ENCODE results near the gene OLIG1. TPM values are rescaled to one million over a fixed set of nuclear protein-coding genes. Genes with fewer than 3 reads are reported as not detected.

Gene OLIG1
- total and polyA plus RNA-seq, 2 of the 4 experiments (the other 2 are of a cell fraction) = not detected

DNA sequence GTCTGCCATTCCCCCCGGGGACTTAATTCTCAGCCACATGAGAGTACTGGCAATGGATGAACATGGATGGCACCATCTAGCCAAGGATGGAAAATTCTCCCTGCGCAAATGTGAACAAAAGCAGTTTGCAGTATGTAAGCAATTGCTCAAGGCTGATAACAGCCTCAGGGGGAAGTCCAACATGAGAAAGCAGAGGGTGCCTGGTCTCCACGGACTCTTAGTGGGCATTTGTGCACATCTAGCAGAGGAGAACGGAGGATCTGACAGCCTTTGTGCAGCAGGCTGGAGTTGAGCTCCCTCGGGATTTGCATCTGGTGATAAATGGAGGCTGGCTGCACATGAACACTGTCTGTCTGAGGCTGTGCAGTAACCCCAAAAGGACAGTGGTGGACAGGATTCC lies 13.9 kb upstream of the OLIG1 start:
- Histone ChIP-seq H4K8ac (ENCODE audit: low read depth in 2 of 2, low read length in 2 of 2) (no peak overlapping the region), H3K56ac (ENCODE audit: extremely low read depth, insufficient read depth, low read length) (no peak overlapping the region), H3K79me1 (ENCODE audit: low read depth in 1 of 2, low read length in 2 of 2) (no peaks in the 10 kb centered on the region), H2AK9ac (replicated peaks; ENCODE audit: low read depth, low read length, poor library complexity) (no peak overlapping the region), H3K9me1 (ENCODE audit: insufficient read depth, low read length) (no peaks in the 10 kb centered on the region), H2BK120ac (ENCODE audit: low read depth, low read length) (no peak overlapping the region), H2BK15ac (ENCODE audit: low read depth, low read length) (no peak overlapping the region), H4K5ac (ENCODE audit: low read depth, low read length) (no peak overlapping the region), H2AFZ (replicated peaks; ENCODE audit: low read length, poor library complexity) (no peak overlapping the region), H3K36me3 (ENCODE audit: control insufficient read depth, insufficient read depth, low read length) (no peaks in the 10 kb centered on the region), H3K27me3 (ENCODE audit: control insufficient read depth, insufficient read depth, low read length) (peaks cover 53% of the 10 kb centered on the region), H4K20me1 (ENCODE audit: insufficient read depth, low read length) (no peaks in the 10 kb centered on the region), H2BK20ac (ENCODE audit: low read depth, low read length) (no peak overlapping the region), H3K4ac (ENCODE audit: low read depth, low read length) (no peak overlapping the region), H4K91ac (ENCODE audit: insufficient read depth, low read depth, low read length) (no peak overlapping the region), H3K4me1 (ENCODE audit: control insufficient read depth, insufficient read depth, low read length) (no peaks in the 10 kb centered on the region), H3K4me2 (ENCODE audit: low read depth, low read length) (no peak overlapping the region), H3K4me3 (ENCODE audit: insufficient read depth, low read depth, low read length) (no peak overlapping the region), H2AK5ac (ENCODE audit: low read depth, low read length) (no peak overlapping the region), H3K9ac (ENCODE audit: low read depth, low read length) (no peak overlapping the region), H2BK5ac (ENCODE audit: low read depth, low read length, poor library complexity, severe bottlenecking) (no peak overlapping the region), H3K18ac (ENCODE audit: low read depth, low read length) (no peak overlapping the region), H3K23ac (ENCODE audit: low read depth, low read length) (no peak overlapping the region), H3K27ac (ENCODE audit: insufficient read depth, low read length) (no peak overlapping the region), H3K14ac (replicated peaks; ENCODE audit: low read depth, low read length) (no peak overlapping the region), H3K9me3 (ENCODE audit: control insufficient read depth, insufficient read depth, low read length) (no peaks in the 10 kb centered on the region)
- WGBS, 2 experiments (ENCODE audit: extremely low coverage in 2 of 2, insufficient read length in 1 of 2) = 47% methylated on average over 3 of the region's 5 CpGs; no CpG with 5 or more reads in 1 of the 2 experiments
- POLR2A ChIA-PET (ENCODE audit: unreplicated experiment) = no interaction called here
- CTCF ChIA-PET = no interaction called here
- dilution Hi-C loops (cut with HindIII; ENCODE audit: low sequenced_read_pairs, unreplicated experiment) (no loop called here), intact Hi-C loops (cut with micrococcal nuclease) (no loop called here), in situ Hi-C loops (cut with MboI; ENCODE audit: low sequenced_read_pairs) (no loop called here)
- ATAC-seq (ENCODE audit: low read depth) = no peak
- BruUV-seq (replicated peaks) = no TSS peak
- DNase-seq = no peak
- TF ChIP-seq, protein P1, sequence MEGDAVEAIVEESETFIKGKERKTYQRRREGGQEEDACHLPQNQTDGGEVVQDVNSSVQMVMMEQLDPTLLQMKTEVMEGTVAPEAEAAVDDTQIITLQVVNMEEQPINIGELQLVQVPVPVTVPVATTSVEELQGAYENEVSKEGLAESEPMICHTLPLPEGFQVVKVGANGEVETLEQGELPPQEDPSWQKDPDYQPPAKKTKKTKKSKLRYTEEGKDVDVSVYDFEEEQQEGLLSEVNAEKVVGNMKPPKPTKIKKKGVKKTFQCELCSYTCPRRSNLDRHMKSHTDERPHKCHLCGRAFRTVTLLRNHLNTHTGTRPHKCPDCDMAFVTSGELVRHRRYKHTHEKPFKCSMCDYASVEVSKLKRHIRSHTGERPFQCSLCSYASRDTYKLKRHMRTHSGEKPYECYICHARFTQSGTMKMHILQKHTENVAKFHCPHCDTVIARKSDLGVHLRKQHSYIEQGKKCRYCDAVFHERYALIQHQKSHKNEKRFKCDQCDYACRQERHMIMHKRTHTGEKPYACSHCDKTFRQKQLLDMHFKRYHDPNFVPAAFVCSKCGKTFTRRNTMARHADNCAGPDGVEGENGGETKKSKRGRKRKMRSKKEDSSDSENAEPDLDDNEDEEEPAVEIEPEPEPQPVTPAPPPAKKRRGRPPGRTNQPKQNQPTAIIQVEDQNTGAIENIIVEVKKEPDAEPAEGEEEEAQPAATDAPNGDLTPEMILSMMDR (conservative IDR thresholded peaks at IDR 0.05; ENCODE audit: low read depth, low read length) = no peak
- TF ChIP-seq RFX5 (IDR thresholded peaks at IDR 0.05; ENCODE audit: low read depth, low read length) = no peak
- no peak for TF ChIP-seq POLR2A (IDR thresholded peaks at IDR 0.05; ENCODE audit: low read depth, low read length)
- TF ChIP-seq NFE2L2 (IDR thresholded peaks at IDR 0.05; ENCODE audit: low read depth, low read length) = no peak
- no peak for TF ChIP-seq SMC3 (IDR thresholded peaks at IDR 0.05; ENCODE audit: low read depth, low read length)
- TF ChIP-seq RAD21 (IDR thresholded peaks at IDR 0.05; ENCODE audit: low read length) = no peak
- no peak for TF ChIP-seq FOS (IDR thresholded peaks at IDR 0.05; ENCODE audit: low read depth, low read length)
- TF ChIP-seq, protein P2, sequence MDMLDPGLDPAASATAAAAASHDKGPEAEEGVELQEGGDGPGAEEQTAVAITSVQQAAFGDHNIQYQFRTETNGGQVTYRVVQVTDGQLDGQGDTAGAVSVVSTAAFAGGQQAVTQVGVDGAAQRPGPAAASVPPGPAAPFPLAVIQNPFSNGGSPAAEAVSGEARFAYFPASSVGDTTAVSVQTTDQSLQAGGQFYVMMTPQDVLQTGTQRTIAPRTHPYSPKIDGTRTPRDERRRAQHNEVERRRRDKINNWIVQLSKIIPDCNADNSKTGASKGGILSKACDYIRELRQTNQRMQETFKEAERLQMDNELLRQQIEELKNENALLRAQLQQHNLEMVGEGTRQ (IDR thresholded peaks at IDR 0.05; ENCODE audit: low read depth, low read length) = no peak
- no peak for TF ChIP-seq MAZ (IDR thresholded peaks at IDR 0.05; ENCODE audit: borderline replicate concordance, low read depth, low read length)
- TF ChIP-seq, protein P3, sequence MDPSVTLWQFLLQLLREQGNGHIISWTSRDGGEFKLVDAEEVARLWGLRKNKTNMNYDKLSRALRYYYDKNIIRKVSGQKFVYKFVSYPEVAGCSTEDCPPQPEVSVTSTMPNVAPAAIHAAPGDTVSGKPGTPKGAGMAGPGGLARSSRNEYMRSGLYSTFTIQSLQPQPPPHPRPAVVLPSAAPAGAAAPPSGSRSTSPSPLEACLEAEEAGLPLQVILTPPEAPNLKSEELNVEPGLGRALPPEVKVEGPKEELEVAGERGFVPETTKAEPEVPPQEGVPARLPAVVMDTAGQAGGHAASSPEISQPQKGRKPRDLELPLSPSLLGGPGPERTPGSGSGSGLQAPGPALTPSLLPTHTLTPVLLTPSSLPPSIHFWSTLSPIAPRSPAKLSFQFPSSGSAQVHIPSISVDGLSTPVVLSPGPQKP (IDR thresholded peaks at IDR 0.05; ENCODE audit: borderline replicate concordance, low read depth, low read length) = no peak
- TF ChIP-seq CEBPB (IDR thresholded peaks at IDR 0.05; ENCODE audit: low read depth, low read length) = no peak
- TF ChIP-seq MAFK (IDR thresholded peaks at IDR 0.05; ENCODE audit: low read depth, low read length) = no peak
- no peak for TF ChIP-seq RCOR1 (IDR thresholded peaks at IDR 0.05; ENCODE audit: insufficient replicate concordance, low read length)
